ENCODE measurements around the gene RFX4. TPM values are rescaled to one million over a fixed set of nuclear protein-coding genes. Genes with fewer than 3 reads are reported as not detected.

The RFX4 gene
- total and polyA plus RNA-seq, 12 donors = 0.08 TPM; not detected in 11

DNA sequence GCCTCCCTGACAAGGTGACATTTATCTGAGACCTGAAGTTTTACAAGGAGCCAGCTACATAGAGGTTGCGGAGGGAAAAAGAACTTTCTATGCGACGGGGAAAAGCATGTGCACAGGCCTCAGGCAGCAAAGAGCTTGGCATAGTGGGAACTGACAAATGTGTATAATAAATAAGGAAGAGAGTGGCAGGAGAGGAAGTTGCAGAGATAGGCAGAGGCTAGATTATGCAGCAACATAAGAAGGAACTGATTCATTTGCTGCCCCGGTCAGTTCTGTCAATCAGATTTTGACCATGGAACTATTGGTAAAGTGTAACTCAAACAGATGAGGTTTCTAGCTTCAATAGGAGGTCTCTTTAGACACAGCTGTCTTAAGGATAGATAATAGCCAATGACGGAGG is 158.0 kb downstream of the RFX4 start:
- H3K4me1 ChIP-seq (replicated peaks in 1 of 2) = peaks cover 7% of the 10 kb centered on the region in 2 donors
- intact Hi-C loops (cut with DNase I) = no loop called here

DNA sequence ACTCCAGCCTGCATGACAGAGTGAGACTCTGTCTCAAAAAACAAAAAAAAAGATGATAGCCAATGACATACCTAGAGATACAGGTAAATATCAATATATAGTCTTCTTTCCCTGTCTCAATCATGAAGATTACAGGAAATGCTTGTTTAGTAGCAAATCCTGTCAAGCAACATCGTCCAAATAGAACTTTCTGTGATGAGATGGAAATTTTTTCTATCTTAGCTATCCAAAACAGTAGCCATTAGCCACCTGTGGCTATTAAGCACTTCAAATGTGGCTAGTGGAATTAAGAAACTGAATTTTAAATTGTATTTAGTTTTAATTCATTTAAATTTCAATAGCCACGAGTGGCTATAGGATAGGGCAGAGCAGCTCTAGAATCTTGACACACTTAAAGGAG is 158.4 kb downstream of the RFX4 start:
- whole genome bisulfite sequencing, 4 donors = 87 to 93% (median 89%) methylated on average over 2 of the region's 2 CpGs
- H3K36me3 ChIP-seq (replicated peaks in 1 of 2) = no peaks in the 10 kb centered on the region
- H3K27ac ChIP-seq = no peak overlapping the region
- intact Hi-C loops (cut with DNase I) = no loop called here
- no peak for DNase-seq
- TF ChIP-seq POLR2A (IDR thresholded peaks at IDR 0.05) = no peak
- TF ChIP-seq, protein P1, sequence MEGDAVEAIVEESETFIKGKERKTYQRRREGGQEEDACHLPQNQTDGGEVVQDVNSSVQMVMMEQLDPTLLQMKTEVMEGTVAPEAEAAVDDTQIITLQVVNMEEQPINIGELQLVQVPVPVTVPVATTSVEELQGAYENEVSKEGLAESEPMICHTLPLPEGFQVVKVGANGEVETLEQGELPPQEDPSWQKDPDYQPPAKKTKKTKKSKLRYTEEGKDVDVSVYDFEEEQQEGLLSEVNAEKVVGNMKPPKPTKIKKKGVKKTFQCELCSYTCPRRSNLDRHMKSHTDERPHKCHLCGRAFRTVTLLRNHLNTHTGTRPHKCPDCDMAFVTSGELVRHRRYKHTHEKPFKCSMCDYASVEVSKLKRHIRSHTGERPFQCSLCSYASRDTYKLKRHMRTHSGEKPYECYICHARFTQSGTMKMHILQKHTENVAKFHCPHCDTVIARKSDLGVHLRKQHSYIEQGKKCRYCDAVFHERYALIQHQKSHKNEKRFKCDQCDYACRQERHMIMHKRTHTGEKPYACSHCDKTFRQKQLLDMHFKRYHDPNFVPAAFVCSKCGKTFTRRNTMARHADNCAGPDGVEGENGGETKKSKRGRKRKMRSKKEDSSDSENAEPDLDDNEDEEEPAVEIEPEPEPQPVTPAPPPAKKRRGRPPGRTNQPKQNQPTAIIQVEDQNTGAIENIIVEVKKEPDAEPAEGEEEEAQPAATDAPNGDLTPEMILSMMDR (IDR thresholded peaks at IDR 0.05) = no peak
- H3K4me3 ChIP-seq = no peak overlapping the region
- no peaks in the 10 kb centered on the region for H3K9me3 ChIP-seq (replicated peaks in 1 of 3)
- H3K27me3 ChIP-seq = peaks cover 6% of the 10 kb centered on the region
- peaks cover 7% of the 10 kb centered on the region in 2 donors for H3K4me1 ChIP-seq (replicated peaks in 1 of 2)

More for the DNA sequence above, 158.0 kb downstream of the RFX4 start:
- H3K27me3 ChIP-seq = peaks cover 5% of the 10 kb centered on the region
- DNase-seq = no peak
- TF ChIP-seq POLR2A (IDR thresholded peaks at IDR 0.05) = no peak
- TF ChIP-seq, protein P1 (IDR thresholded peaks at IDR 0.05) = no peak
- no peaks in the 10 kb centered on the region for H3K9me3 ChIP-seq (replicated peaks in 1 of 3)
- 70 to 81% (median 75%) methylated on average over 5 of the region's 5 CpGs for WGBS, 4 donors
- H3K27ac ChIP-seq = no peak overlapping the region
- no peaks in the 10 kb centered on the region for H3K36me3 ChIP-seq (replicated peaks in 1 of 2)
- no peak overlapping the region for H3K4me3 ChIP-seq

DNA sequence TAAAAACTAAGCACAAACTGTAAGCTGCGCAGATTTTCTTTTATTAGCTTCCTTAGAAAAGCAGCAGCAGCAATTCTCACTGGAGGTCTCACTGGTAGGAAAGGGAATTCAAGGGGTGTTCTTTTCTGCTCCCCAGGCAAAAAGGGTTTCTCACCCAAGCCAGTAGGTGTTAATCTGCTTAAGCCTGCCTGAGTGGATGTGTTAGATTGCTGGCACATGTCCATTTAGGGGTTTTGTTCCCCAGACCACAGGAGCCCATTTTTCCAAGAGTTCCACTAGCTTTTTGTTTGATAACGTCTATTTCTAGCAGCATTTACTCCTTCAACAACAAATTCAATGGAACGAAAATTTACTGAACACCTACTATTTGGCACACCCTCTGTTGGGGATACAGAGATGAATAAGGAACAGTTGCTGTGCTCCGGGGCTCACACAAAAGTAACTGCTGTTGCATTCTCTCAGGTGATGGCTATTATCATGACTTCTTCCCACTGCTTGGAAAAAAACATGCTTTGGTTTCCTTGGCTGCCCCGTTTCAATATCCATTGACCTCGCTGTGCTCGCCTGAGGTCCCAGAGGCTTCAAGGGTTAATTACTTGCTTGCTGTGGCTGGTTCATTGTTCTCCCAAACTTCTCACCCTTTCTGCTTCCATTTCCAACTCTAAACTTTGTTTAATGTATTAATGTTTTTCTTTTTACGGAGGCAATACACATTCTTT is 160.6 kb downstream of the RFX4 start:
- no peaks in the 10 kb centered on the region for H3K9me3 ChIP-seq (replicated peaks in 1 of 3)
- 70 to 74% (median 71%) methylated on average over 8 of the region's 8 CpGs for WGBS, 4 donors
- no peaks in the 10 kb centered on the region for H3K36me3 ChIP-seq (replicated peaks in 1 of 2)

DNA sequence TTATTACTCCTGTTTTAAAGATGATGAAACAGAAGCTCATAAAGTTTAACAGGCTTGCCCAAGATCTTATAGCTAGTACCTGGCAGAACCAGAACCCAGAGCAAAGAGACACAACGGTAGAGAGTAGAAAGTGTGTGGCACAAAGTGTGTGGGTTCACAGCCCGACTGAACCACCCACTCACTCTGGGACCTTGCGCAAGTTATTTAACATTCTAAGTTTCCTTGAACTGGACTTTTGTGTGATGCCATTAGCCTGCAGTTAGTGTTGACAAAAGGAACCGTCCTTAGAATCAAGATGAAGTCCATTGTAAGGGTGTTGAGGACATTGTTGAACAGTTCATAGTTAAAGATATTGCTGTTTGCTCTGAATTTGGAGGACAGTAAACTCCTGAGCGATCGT is 161.8 kb downstream of the RFX4 start:
- no peaks in the 10 kb centered on the region for H3K9me3 ChIP-seq (replicated peaks in 1 of 3)
- peaks cover 1 to 2% of the 10 kb centered on the region in 2 donors for H3K4me1 ChIP-seq (replicated peaks in 1 of 2)
- H3K27me3 ChIP-seq = peaks cover 6% of the 10 kb centered on the region
- DNase-seq = no peak
- TF ChIP-seq, protein P1 (IDR thresholded peaks at IDR 0.05) = no peak
- TF ChIP-seq POLR2A (IDR thresholded peaks at IDR 0.05) = no peak
- no peak overlapping the region for H3K4me3 ChIP-seq
- no peak overlapping the region for H3K27ac ChIP-seq
- intact Hi-C loops (cut with DNase I) = no loop called here
- H3K36me3 ChIP-seq (replicated peaks in 1 of 2) = no peaks in the 10 kb centered on the region
- 78 to 86% (median 80%) methylated on average over 6 of the region's 6 CpGs for WGBS, 4 donors

More for the DNA sequence above, 160.6 kb downstream of the RFX4 start:
- TF ChIP-seq, protein P1 (IDR thresholded peaks at IDR 0.05) = no peak
- TF ChIP-seq POLR2A (IDR thresholded peaks at IDR 0.05) = no peak
- Histone ChIP-seq H3K4me1 (replicated peaks in 1 of 2) (peaks cover 7% of the 10 kb centered on the region in 2 donors), H3K27ac (no peak overlapping the region), H3K27me3 (peaks cover 6% of the 10 kb centered on the region), H3K4me3 (no peak overlapping the region)
- intact Hi-C loops (cut with DNase I) = no loop called here
- no peak for DNase-seq

Data from adrenal gland (tissue), 12 donors.